IMR-90 (cell line): Measurements from ENCODE around the gene C6orf89. TPM values are rescaled to one million over a fixed set of nuclear protein-coding genes. Genes with fewer than 3 reads are reported as not detected.

Experiments
- ATAC-seq: fragments of 200-7000 bp; cut with Tn5 transposase; 2 replicates; pipeline ENCODE4 v1.9.1; 2020; ENCODE audit warnings: low read depth, mild to moderate bottlenecking, moderate library complexity
- BruUV-seq: library from RNA; stranded (reverse); fragments of 400-500 nt; replicated peaks from 2 replicates; lab custom pipeline; 2021; lab: Mats Ljungman, UMichigan
- CTCF ChIA-PET: fragments of 300-600 bp; formaldehyde crosslinking; extraction: SDS; loops from one replicate; lab custom pipeline; 2021; ENCODE audit warnings: antibody characterized with exemption; lab: Yijun Ruan, JAX
- POLR2A ChIA-PET: fragments of 300-600 bp; sonication (Branson Sonifier 250); formaldehyde crosslinking; loops from one replicate; lab custom pipeline; 2022; ENCODE audit warnings: antibody characterized with exemption; ENCODE audit not compliant: unreplicated experiment; lab: Charles Lee
- DNase-seq: peaks from one replicate; pipeline ENCODE4 v3.0.0; 2013
- H2AFZ ChIP-seq: replicated peaks from 2 replicates; pipeline ENCODE3; 2013; ENCODE audit warnings: low read length, mild to moderate bottlenecking; ENCODE audit not compliant: poor library complexity
- H2AK5ac ChIP-seq: 2 replicates; pipeline ENCODE4 v1.6.1; 2013; ENCODE audit warnings: low read depth, low read length, inconsistent platforms
- H2AK9ac ChIP-seq: replicated peaks from 2 replicates; pipeline ENCODE3; 2013; ENCODE audit warnings: mild to moderate bottlenecking, low read depth, low read length, moderate library complexity; ENCODE audit not compliant: poor library complexity
- H2BK120ac ChIP-seq: 2 replicates; pipeline ENCODE4 v1.6.1; 2013; ENCODE audit warnings: low read depth, low read length, inconsistent platforms
- H2BK15ac ChIP-seq: 3 replicates; pipeline ENCODE4 v1.6.1; 2013; ENCODE audit warnings: low read depth, low read length, inconsistent platforms
- H2BK20ac ChIP-seq: 2 replicates; pipeline ENCODE4 v1.6.1; 2013; ENCODE audit warnings: low read depth, mild to moderate bottlenecking, inconsistent platforms, low read length, moderate library complexity
- H2BK5ac ChIP-seq: 2 replicates; pipeline ENCODE4 v1.6.1; 2013; ENCODE audit warnings: mild to moderate bottlenecking, low read depth, low read length, inconsistent platforms; ENCODE audit not compliant: poor library complexity, severe bottlenecking
- H3K14ac ChIP-seq: replicated peaks from 2 replicates; pipeline ENCODE4 v1.6.1; 2013; ENCODE audit warnings: low read depth, low read length, inconsistent platforms
- H3K18ac ChIP-seq: 2 replicates; pipeline ENCODE4 v1.6.1; 2013; ENCODE audit warnings: low read depth, low read length, control low read depth
- H3K23ac ChIP-seq: 2 replicates; pipeline ENCODE4 v1.6.1; 2013; ENCODE audit warnings: low read depth, low read length, inconsistent platforms
- H3K27ac ChIP-seq: 2 replicates; pipeline ENCODE4 v1.5.1; 2013; ENCODE audit warnings: mild to moderate bottlenecking, control low read depth, low read length; ENCODE audit not compliant: insufficient read depth
- H3K27me3 ChIP-seq: 2 replicates; pipeline ENCODE4 v1.6.1; 2013; ENCODE audit warnings: low read length; ENCODE audit not compliant: control insufficient read depth, insufficient read depth
- H3K36me3 ChIP-seq: 2 replicates; pipeline ENCODE4 v1.6.1; 2013; ENCODE audit warnings: low read length, mixed read lengths; ENCODE audit not compliant: control insufficient read depth, insufficient read depth
- H3K4ac ChIP-seq: 2 replicates; pipeline ENCODE4 v1.6.1; 2013; ENCODE audit warnings: low read depth, low read length, inconsistent platforms
- H3K4me1 ChIP-seq: 2 replicates; pipeline ENCODE4 v1.6.1; 2013; ENCODE audit warnings: low read length, mixed read lengths; ENCODE audit not compliant: control insufficient read depth, insufficient read depth
- H3K4me2 ChIP-seq: 2 replicates; pipeline ENCODE4 v1.6.1; 2013; ENCODE audit warnings: low read depth, mild to moderate bottlenecking, control low read depth, low read length, moderate library complexity
- H3K4me3 ChIP-seq: 2 replicates; pipeline ENCODE4 v1.5.1; 2013; ENCODE audit warnings: low read depth, mild to moderate bottlenecking, control low read depth, low read length, moderate library complexity; ENCODE audit not compliant: insufficient read depth
- H3K56ac ChIP-seq: 2 replicates; pipeline ENCODE4 v1.6.1; 2013; ENCODE audit warnings: low read length, inconsistent platforms; ENCODE audit not compliant: insufficient read depth; ENCODE audit errors: extremely low read depth
- H3K79me1 ChIP-seq, 2 experiments: 2 replicates each; pipeline ENCODE4 v1.6.1; 2013; ENCODE audit warnings: low read length in 2 of 2, inconsistent platforms in 1 of 2, low read depth in 1 of 2
- H3K9ac ChIP-seq: 2 replicates; pipeline ENCODE4 v1.6.1; 2013; ENCODE audit warnings: low read depth, low read length, control low read depth
- H3K9me1 ChIP-seq: 2 replicates; pipeline ENCODE4 v1.6.1; 2013; ENCODE audit warnings: low read length, inconsistent platforms; ENCODE audit not compliant: insufficient read depth
- H3K9me3 ChIP-seq: 2 replicates; pipeline ENCODE4 v1.6.1; 2013; ENCODE audit warnings: low read length; ENCODE audit not compliant: control insufficient read depth, insufficient read depth
- H4K20me1 ChIP-seq: 2 replicates; pipeline ENCODE4 v1.6.1; 2013; ENCODE audit warnings: low read length, inconsistent platforms; ENCODE audit not compliant: insufficient read depth
- H4K5ac ChIP-seq: 2 replicates; pipeline ENCODE4 v1.6.1; 2013; ENCODE audit warnings: mild to moderate bottlenecking, low read depth, low read length, control low read depth
- H4K8ac ChIP-seq, 2 experiments: 2 replicates each; pipeline ENCODE4 v1.6.1; 2013; ENCODE audit warnings: low read depth in 2 of 2, low read length in 2 of 2, control low read depth in 1 of 2, inconsistent platforms in 1 of 2
- H4K91ac ChIP-seq: 2 replicates; pipeline ENCODE4 v1.6.1; 2013; ENCODE audit warnings: low read depth, low read length, inconsistent platforms; ENCODE audit not compliant: insufficient read depth
- BHLHE40 ChIP-seq: fragments of 150-350 bp; IDR thresholded peaks from 2 replicates; pipeline ENCODE4 v1.6.1; 2016; ENCODE audit warnings: mild to moderate bottlenecking, low read depth, low read length
- CEBPB ChIP-seq: IDR thresholded peaks from 2 replicates; pipeline ENCODE4 v1.6.1; 2012; ENCODE audit warnings: low read depth, low read length, improper control_type of control experiment
- CHD1 ChIP-seq: IDR thresholded peaks from 2 replicates; pipeline ENCODE4 v1.6.1; 2012; ENCODE audit warnings: low read depth, low read length, improper control_type of control experiment
- CTCF ChIP-seq: conservative IDR thresholded peaks from 2 replicates; pipeline ENCODE4 v1.5.1; 2012; ENCODE audit warnings: mild to moderate bottlenecking, low read depth, low read length, improper control_type of control experiment
- ELK1 ChIP-seq: fragments of 150-350 bp; IDR thresholded peaks from 2 replicates; pipeline ENCODE4 v1.6.1; 2016; ENCODE audit warnings: low read depth, mild to moderate bottlenecking, low read length, moderate library complexity, borderline replicate concordance
- FOS ChIP-seq: fragments of 150-350 bp; IDR thresholded peaks from 2 replicates; pipeline ENCODE4 v1.6.1; 2016; ENCODE audit warnings: low read depth, low read length
- MAFK ChIP-seq: IDR thresholded peaks from 2 replicates; pipeline ENCODE4 v1.6.1; 2012; ENCODE audit warnings: low read depth, low read length, improper control_type of control experiment
- MAZ ChIP-seq: IDR thresholded peaks from 2 replicates; pipeline ENCODE4 v1.6.1; 2012; ENCODE audit warnings: low read depth, mild to moderate bottlenecking, low read length, improper control_type of control experiment, moderate library complexity, borderline replicate concordance
- MXI1 ChIP-seq: IDR thresholded peaks from 2 replicates; pipeline ENCODE4 v1.6.1; 2012; ENCODE audit warnings: low read depth, mild to moderate bottlenecking, low read length, moderate library complexity, borderline replicate concordance
- NFE2L2 ChIP-seq: fragments of 150-350 bp; IDR thresholded peaks from 2 replicates; pipeline ENCODE4 v1.6.1; 2016; ENCODE audit warnings: low read depth, mild to moderate bottlenecking, low read length
- POLR2A ChIP-seq: IDR thresholded peaks from 2 replicates; pipeline ENCODE4 v1.6.1; 2012; ENCODE audit warnings: mild to moderate bottlenecking, low read depth, low read length
- RAD21 ChIP-seq: IDR thresholded peaks from 2 replicates; pipeline ENCODE4 v1.6.1; 2012; ENCODE audit warnings: low read length, improper control_type of control experiment
- RCOR1 ChIP-seq: IDR thresholded peaks from 2 replicates; pipeline ENCODE4 v1.6.1; 2012; ENCODE audit warnings: mild to moderate bottlenecking, low read length, improper control_type of control experiment; ENCODE audit not compliant: insufficient replicate concordance
- RFX5 ChIP-seq: IDR thresholded peaks from 2 replicates; pipeline ENCODE4 v1.8.0; 2012; ENCODE audit warnings: low read depth, mild to moderate bottlenecking, low read length, moderate library complexity
- SMC3 ChIP-seq: fragments of 150-350 bp; IDR thresholded peaks from 2 replicates; pipeline ENCODE4 v1.6.1; 2016; ENCODE audit warnings: low read depth, mild to moderate bottlenecking, antibody characterized with exemption, low read length, moderate library complexity
- USF2 ChIP-seq: fragments of 150-350 bp; IDR thresholded peaks from 2 replicates; pipeline ENCODE4 v1.6.1; 2017; ENCODE audit warnings: mild to moderate bottlenecking, antibody characterized with exemption, low read length, low read depth
- WGBS, 2 experiments: methylation state at CpG; one replicate each; pipeline versions ENCODE4 v1.1.5 to v1.1.7; 2013; ENCODE audit warnings: missing lambda C conversion rate in 2 of 2; ENCODE audit not compliant: insufficient read length in 1 of 2; ENCODE audit errors: extremely low coverage in 2 of 2; 5-methylcytosine and 5-hydroxymethylcytosine counted together
- dilution Hi-C: fragments of 300-500 bp; cut with HindIII; formaldehyde crosslinking; loops from one replicate; pipeline ENCODE4 v1.14.3; 2018; ENCODE audit warnings: low sequenced_read_pairs; ENCODE audit not compliant: unreplicated experiment
- in situ Hi-C: fragments of 300-500 bp; cut with MboI; formaldehyde crosslinking; loops from 3 replicates; pipeline ENCODE4 v1.14.3; 2019; ENCODE audit warnings: low sequenced_read_pairs, inconsistent platforms, mixed read lengths
- intact Hi-C: fragments of 100-400 bp; cut with micrococcal nuclease; formaldehyde crosslinking; loops from 2 replicates; pipeline ENCODE4 v1.10.0; 2022
- polyA plus RNA-seq, 3 experiments: library from polyadenylated mRNA; depleted of rRNA; stranded (reverse); fragments of >200 nt; gene quantifications; 2 replicates each; pipeline ENCODE4 v1.2.3, GENCODE V29; 2012; ENCODE audit warnings: low replicate concordance in 1 of 3
- total RNA-seq: library from RNA; depleted of rRNA; stranded (reverse); fragments of >200 nt; gene quantifications from 2 replicates; pipeline ENCODE4 v1.2.3, GENCODE V29; 2012

C6orf89 gene
- total and polyA plus RNA-seq, 2 of the 4 experiments (the other 2 are of a cell fraction), result 30.8 to 52.3 TPM

GRCh38 chr6:36928547-36928918 is 42.8 kb downstream of the C6orf89 start:
- DNase-seq, result no peak
- H3K4ac ChIP-seq, result peak overlapping the region; percentile 59; the same call in 1 of the 2 replicates
- H3K9ac ChIP-seq, result no peak overlapping the region
- H4K91ac ChIP-seq, result peak overlapping the region; percentile 39
- H3K79me1 ChIP-seq, result peaks cover 0 to 3% of the 10 kb centered on the region in 2 experiments; a peak in 1 of 4 replicates
- H3K4me1 ChIP-seq, result peaks cover 36% of the 10 kb centered on the region
- no peaks in the 10 kb centered on the region for H4K20me1 ChIP-seq
- dilution Hi-C loops (no loop called here), in situ Hi-C loops (no loop called here), intact Hi-C loops (no loop called here)
- ChIA-PET POLR2A (no interaction called here), CTCF (no interaction called here)
- peak overlapping the region; percentile 54; the same call in 1 of the 2 replicates for H2AK5ac ChIP-seq
- no peak overlapping the region for H2BK15ac ChIP-seq
- H3K23ac ChIP-seq, result no peak overlapping the region
- H2BK5ac ChIP-seq, result peak overlapping the region; percentile 41
- peak overlapping the region; percentile 41 for H2BK120ac ChIP-seq
- H3K9me3 ChIP-seq, result no peaks in the 10 kb centered on the region
- H2AK9ac ChIP-seq, result peak overlapping the region; percentile 79
- H3K14ac ChIP-seq, result 0 out of 2 replicates have a peak overlapping the region, but pooled peaks have one; percentile 26
- no TSS peak for BruUV-seq
- no peak overlapping the region for H3K27ac ChIP-seq
- peak overlapping the region; percentile 61 for H4K5ac ChIP-seq
- H3K9me1 ChIP-seq, result peaks cover 19% of the 10 kb centered on the region
- no peaks in the 10 kb centered on the region for H3K27me3 ChIP-seq
- TF ChIP-seq ELK1 (no peak), FOS (no peak), MXI1 (no peak), CTCF (no peak), RFX5 (no peak), CHD1 (no peak), CEBPB (no peak), POLR2A (no peak), RCOR1 (no peak), BHLHE40 (no peak), SMC3 (no peak), USF2 (no peak), RAD21 (no peak), MAZ (no peak), MAFK (no peak), NFE2L2 (no peak)
- H3K36me3 ChIP-seq, result peaks cover 8% of the 10 kb centered on the region
- no peak for ATAC-seq
- no peak overlapping the region for H3K56ac ChIP-seq
- H4K8ac ChIP-seq, result no peak overlapping the region
- no peak overlapping the region for H3K4me3 ChIP-seq
- H2AFZ ChIP-seq, result no peak overlapping the region
- 0 out of 2 replicates have a peak overlapping the region, but pooled peaks have one; percentile 18 for H2BK20ac ChIP-seq
- no peak overlapping the region for H3K4me2 ChIP-seq
- WGBS, 2 experiments, result 95% methylated on average over 4 of the region's 7 CpGs; no CpG with 5 or more reads in 1 of the 2 experiments
- H3K18ac ChIP-seq, result peak overlapping the region; percentile 43; the same call in 1 of the 2 replicates
